PC-3 (cell line): ENCODE measurements around the gene PRELID2. TPM values are rescaled to one million over a fixed set of nuclear protein-coding genes. Genes with fewer than 3 reads are reported as not detected.

Source experiments
- ATAC-seq: fragments of 200-7000 bp; cut with Tn5 transposase; 2 replicates; pipeline ENCODE4 v1.9.1; 2020; ENCODE audit warnings: mild to moderate bottlenecking, moderate library complexity
- BruUV-seq: library from RNA; stranded (reverse); fragments of 400-500 nt; replicated peaks from 2 replicates; lab custom pipeline; 2021; lab: Mats Ljungman, UMichigan
- CTCF ChIA-PET: fragments of 300-600 bp; sonication (Branson Sonifier 250); formaldehyde crosslinking; loops from one replicate; lab custom pipeline; 2022; ENCODE audit warnings: antibody characterized with exemption; lab: Charles Lee
- POLR2A ChIA-PET: fragments of 300-600 bp; sonication (Branson Sonifier 250); formaldehyde crosslinking; loops from one replicate; lab custom pipeline; 2022; ENCODE audit warnings: antibody characterized with exemption; ENCODE audit not compliant: unreplicated experiment; lab: Charles Lee
- DNase-seq: peaks from one replicate; pipeline ENCODE4 v3.0.0-alpha.2; 2015
- H2AFZ ChIP-seq: fragments of 300-600 bp; sonication (generic); 2 replicates; pipeline ENCODE4 v1.6.0; 2016; ENCODE audit warnings: antibody characterized with exemption, low read length
- H3F3A ChIP-seq: fragments of 300-600 bp; sonication (generic); one replicate; pipeline ENCODE4 v1.6.0; 2017; ENCODE audit warnings: antibody characterized with exemption, low read length, control low read depth, mild to moderate bottlenecking; ENCODE audit not compliant: unreplicated experiment
- H3K27ac ChIP-seq: fragments of 300-600 bp; sonication (generic); 2 replicates; pipeline ENCODE4 v1.5.1; 2016; ENCODE audit warnings: mild to moderate bottlenecking, low read length
- H3K27me3 ChIP-seq: fragments of 300-600 bp; sonication (generic); 2 replicates; pipeline ENCODE4 v1.6.1; 2016; ENCODE audit warnings: low read length, mixed read lengths
- H3K36me3 ChIP-seq: fragments of 300-600 bp; sonication (generic); 2 replicates; pipeline ENCODE4 v1.6.1; 2016; ENCODE audit warnings: low read depth, mixed run types, low read length, mixed read lengths
- H3K4me1 ChIP-seq: fragments of 300-600 bp; sonication (generic); 2 replicates; pipeline ENCODE4 v1.5.1; 2016; ENCODE audit warnings: low read length; ENCODE audit not compliant: insufficient read depth
- H3K4me2 ChIP-seq: fragments of 300-600 bp; sonication (generic); 2 replicates; pipeline ENCODE4 v1.6.0; 2016; ENCODE audit warnings: low read length
- H3K4me3 ChIP-seq: fragments of 300-600 bp; sonication (generic); 2 replicates; pipeline ENCODE4 v1.5.1; 2016; ENCODE audit warnings: mild to moderate bottlenecking, low read length, mixed read lengths
- H3K79me2 ChIP-seq: fragments of 300-600 bp; sonication (generic); 2 replicates; pipeline ENCODE4 v1.6.1; 2017; ENCODE audit warnings: low read length, mixed read lengths
- H3K9ac ChIP-seq: fragments of 300-600 bp; sonication (generic); 2 replicates; pipeline ENCODE4 v1.6.0; 2016; ENCODE audit warnings: mild to moderate bottlenecking, low read length
- H3K9me2 ChIP-seq: fragments of 300-600 bp; sonication (generic); replicated peaks from 2 replicates; pipeline ENCODE4 v1.6.1; 2016; ENCODE audit warnings: mixed run types, low read length, mixed read lengths
- H3K9me3 ChIP-seq: fragments of 300-600 bp; sonication (generic); 2 replicates; pipeline ENCODE4 v1.6.1; 2016; ENCODE audit warnings: low read length, mixed read lengths
- H4K20me1 ChIP-seq: fragments of 300-600 bp; sonication (generic); 2 replicates; pipeline ENCODE4 v1.6.1; 2016; ENCODE audit warnings: low read length, mixed read lengths
- EZH2 ChIP-seq: fragments of 300-600 bp; sonication (generic); IDR thresholded peaks from one replicate; pipeline ENCODE4 v1.6.1; 2017; ENCODE audit warnings: antibody characterized with exemption, mild to moderate bottlenecking, low read length; ENCODE audit not compliant: unreplicated experiment
- EZH2phosphoT487 ChIP-seq: fragments of 300-600 bp; sonication (generic); IDR thresholded peaks from 2 replicates; pipeline ENCODE4 v1.6.1; 2018; ENCODE audit warnings: mild to moderate bottlenecking, antibody characterized with exemption, low read length, borderline replicate concordance
- intact Hi-C: fragments of 100-400 bp; cut with micrococcal nuclease; formaldehyde crosslinking; loops from 2 replicates; pipeline ENCODE4 v1.9.0; 2023
- total RNA-seq: library from RNA; depleted of rRNA; stranded (reverse); fragments of >200 nt; gene quantifications from 2 replicates; pipeline ENCODE4 v1.2.3, GENCODE V29; 2014
- TF ChIP-seq, protein P1 (sequence below): fragments of 300-600 bp; sonication (generic); conservative IDR thresholded peaks from 2 replicates; pipeline ENCODE4 v1.5.1; 2017; ENCODE audit warnings: antibody characterized with exemption, low read depth, mild to moderate bottlenecking, low read length

PRELID2 gene
- total RNA-seq, 1 experiment from 2014 or later = 23.7 TPM

DNA sequence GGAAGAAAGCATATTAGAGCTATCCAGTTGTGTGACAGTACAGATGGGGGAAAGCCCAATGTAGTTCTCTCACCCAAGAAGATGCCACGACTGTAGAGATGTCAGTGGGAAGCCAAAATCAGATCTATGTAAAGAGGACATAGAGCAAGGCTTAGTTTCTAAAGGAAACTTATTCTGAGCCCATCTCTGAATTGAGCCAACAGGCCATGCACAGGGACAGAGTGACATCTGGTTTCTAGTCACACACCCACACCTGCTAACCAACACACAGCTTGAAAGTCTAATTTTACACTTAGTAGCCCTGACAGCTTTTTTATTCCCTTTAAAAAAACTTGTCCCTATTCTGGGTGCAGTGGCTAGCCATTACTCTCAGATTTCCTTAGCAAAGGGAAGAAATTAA lies 22.3 kb downstream of the PRELID2 start:
- no peaks in the 10 kb centered on the region for H3K9me2 ChIP-seq
- no peaks in the 10 kb centered on the region for H3K27me3 ChIP-seq
- no peak overlapping the region for H3K9ac ChIP-seq
- no peaks in the 10 kb centered on the region for H3K9me3 ChIP-seq
- no peak for ATAC-seq
- no peaks in the 10 kb centered on the region for H4K20me1 ChIP-seq
- no peak overlapping the region for H2AFZ ChIP-seq
- H3K4me3 ChIP-seq = no peak overlapping the region
- no peaks in the 10 kb centered on the region for H3K36me3 ChIP-seq
- no peak overlapping the region for H3K4me2 ChIP-seq
- POLR2A ChIA-PET = no interaction called here
- no peaks in the 10 kb centered on the region for H3K79me2 ChIP-seq
- no peak overlapping the region for H3K27ac ChIP-seq
- TF ChIP-seq, protein P1, sequence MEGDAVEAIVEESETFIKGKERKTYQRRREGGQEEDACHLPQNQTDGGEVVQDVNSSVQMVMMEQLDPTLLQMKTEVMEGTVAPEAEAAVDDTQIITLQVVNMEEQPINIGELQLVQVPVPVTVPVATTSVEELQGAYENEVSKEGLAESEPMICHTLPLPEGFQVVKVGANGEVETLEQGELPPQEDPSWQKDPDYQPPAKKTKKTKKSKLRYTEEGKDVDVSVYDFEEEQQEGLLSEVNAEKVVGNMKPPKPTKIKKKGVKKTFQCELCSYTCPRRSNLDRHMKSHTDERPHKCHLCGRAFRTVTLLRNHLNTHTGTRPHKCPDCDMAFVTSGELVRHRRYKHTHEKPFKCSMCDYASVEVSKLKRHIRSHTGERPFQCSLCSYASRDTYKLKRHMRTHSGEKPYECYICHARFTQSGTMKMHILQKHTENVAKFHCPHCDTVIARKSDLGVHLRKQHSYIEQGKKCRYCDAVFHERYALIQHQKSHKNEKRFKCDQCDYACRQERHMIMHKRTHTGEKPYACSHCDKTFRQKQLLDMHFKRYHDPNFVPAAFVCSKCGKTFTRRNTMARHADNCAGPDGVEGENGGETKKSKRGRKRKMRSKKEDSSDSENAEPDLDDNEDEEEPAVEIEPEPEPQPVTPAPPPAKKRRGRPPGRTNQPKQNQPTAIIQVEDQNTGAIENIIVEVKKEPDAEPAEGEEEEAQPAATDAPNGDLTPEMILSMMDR = no peak
- TF ChIP-seq EZH2 (no peak), EZH2phosphoT487 (no peak)
- no peak for DNase-seq
- BruUV-seq = no TSS peak
- no peaks in the 10 kb centered on the region for H3K4me1 ChIP-seq
- CTCF ChIA-PET = interaction anchor here (0.6 to 1.6 kb wide), 2 partner anchors 92 to 116 kb away, joined by 4 to 5 read pairs; no protein-coding TSS in a partner anchor
- no peaks in the 10 kb centered on the region for H3F3A ChIP-seq
- intact Hi-C loops = no loop called here

DNA sequence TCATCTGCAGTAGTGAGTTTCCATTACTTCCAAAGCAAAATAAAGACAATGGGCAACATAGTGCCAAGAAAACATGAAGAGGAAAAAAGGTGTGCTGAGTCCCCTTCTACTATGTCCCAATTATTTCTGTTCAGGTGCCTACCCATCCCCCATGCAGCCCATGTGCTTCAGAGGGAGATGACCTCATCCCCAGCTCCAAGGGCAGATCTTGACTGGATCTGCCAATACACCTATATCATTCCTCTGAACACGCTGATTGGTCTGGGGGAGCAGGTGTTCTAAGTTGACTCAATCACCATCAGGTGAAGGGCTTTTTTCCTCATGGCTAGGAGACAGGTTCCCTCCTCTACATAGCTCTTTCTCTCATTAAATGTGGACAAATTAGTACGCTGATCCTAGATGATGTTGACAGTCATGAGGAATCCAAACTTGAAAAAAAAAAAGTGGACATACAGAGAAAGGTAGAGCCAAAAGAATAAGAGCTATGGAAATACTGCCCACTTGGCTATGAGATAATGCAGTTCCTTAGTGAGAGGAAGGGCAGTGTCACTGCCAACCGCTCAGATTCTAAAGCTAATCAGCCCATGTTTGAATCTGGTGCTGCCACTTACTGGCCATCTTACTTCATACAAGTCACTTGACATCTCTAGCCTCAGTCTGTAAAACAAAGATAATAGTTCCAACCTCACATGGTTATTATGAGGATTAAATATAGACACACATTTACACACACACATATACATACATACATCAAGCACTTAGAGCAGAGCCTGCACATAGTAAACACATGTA lies 23.1 kb downstream of the PRELID2 start:
- TF ChIP-seq EZH2phosphoT487 (no peak), EZH2 (no peak)
- TF ChIP-seq, protein P1 = peak; percentile 46

DNA sequence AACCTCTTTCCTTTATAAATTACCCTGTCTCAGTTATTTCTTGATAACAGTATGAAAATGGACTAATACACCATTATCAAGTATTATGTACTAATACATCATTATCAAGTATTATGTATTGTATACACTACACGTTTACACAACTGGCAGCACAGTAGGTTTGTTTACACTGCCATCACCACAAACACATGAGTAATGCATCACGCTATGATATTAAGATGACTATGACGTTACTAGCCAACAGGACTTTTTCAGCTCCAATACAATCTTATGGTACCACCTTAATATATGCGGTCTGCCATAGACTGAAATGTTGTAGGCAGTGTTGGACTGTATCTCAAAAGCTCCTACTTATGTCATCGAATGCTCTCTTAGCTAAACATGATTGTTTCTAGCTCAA lies 28.2 kb downstream of the PRELID2 start:
- H3K9ac ChIP-seq = no peak overlapping the region
- H4K20me1 ChIP-seq = no peaks in the 10 kb centered on the region
- no peak overlapping the region for H3K4me2 ChIP-seq
- CTCF ChIA-PET = no interaction called here
- intact Hi-C loops = no loop called here
- H3K9me2 ChIP-seq = no peaks in the 10 kb centered on the region
- H3F3A ChIP-seq = no peaks in the 10 kb centered on the region
- ATAC-seq (no peak; the same call in 1 of the 2 replicates), DNase-seq (peak; percentile 23)
- no TSS peak for BruUV-seq
- no peaks in the 10 kb centered on the region for H3K27me3 ChIP-seq
- TF ChIP-seq EZH2phosphoT487 = no peak
- TF ChIP-seq, protein P1 = no peak
- TF ChIP-seq EZH2 = no peak
- POLR2A ChIA-PET = no interaction called here
- no peaks in the 10 kb centered on the region for H3K36me3 ChIP-seq
- H3K9me3 ChIP-seq = no peaks in the 10 kb centered on the region
- H3K79me2 ChIP-seq = no peaks in the 10 kb centered on the region
- no peak overlapping the region for H3K27ac ChIP-seq
- no peak overlapping the region for H3K4me3 ChIP-seq
- H2AFZ ChIP-seq = no peak overlapping the region
- H3K4me1 ChIP-seq = no peaks in the 10 kb centered on the region

More for the DNA sequence above, 23.1 kb downstream of the PRELID2 start:
- Histone ChIP-seq H4K20me1 (no peaks in the 10 kb centered on the region), H3K79me2 (no peaks in the 10 kb centered on the region), H3K4me1 (no peaks in the 10 kb centered on the region), H3F3A (no peaks in the 10 kb centered on the region), H3K9me2 (no peaks in the 10 kb centered on the region), H3K36me3 (no peaks in the 10 kb centered on the region), H3K27me3 (no peaks in the 10 kb centered on the region), H3K9ac (no peak overlapping the region), H3K27ac (no peak overlapping the region), H3K4me2 (no peak overlapping the region), H3K9me3 (no peaks in the 10 kb centered on the region), H3K4me3 (no peak overlapping the region), H2AFZ (no peak overlapping the region)
- ATAC-seq = peak; percentile 72
- CTCF ChIA-PET = interaction anchor here (0.5 to 1.6 kb wide), 4 partner anchors 56 to 115 kb away, joined by 3 to 5 read pairs (median 4); no protein-coding TSS in a partner anchor
- peak; percentile 12 for DNase-seq
- POLR2A ChIA-PET = interaction anchor here (0.7 kb wide), 1 partner anchor 634 kb away, joined by 6 read pairs; no protein-coding TSS in a partner anchor
- BruUV-seq = no TSS peak
- intact Hi-C loops = no loop called here
